ENCODE results near the gene MTAP.

DNA sequence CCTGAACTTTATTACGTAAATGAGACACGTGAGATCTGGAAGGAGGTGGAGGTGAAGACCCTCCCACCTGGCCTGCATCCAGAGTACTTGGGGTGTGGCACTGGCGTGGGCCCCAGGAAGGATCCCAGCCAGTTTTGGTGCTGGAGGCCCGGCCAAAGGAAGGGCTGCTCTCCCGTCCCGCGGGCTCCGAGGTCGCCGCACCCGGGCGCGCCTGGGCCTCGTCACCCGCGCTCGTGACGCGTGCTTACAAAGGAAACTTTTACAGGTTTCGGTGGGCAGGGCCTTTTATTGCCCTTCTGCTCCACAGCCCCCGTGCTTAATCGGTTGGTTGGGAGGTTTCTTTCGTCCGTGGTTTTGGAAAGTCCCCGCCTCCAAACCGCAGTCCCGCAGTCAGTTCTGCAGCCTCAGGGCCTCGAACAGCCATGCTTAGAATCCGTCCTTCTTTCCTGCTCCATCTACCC is 162.5 kb downstream of the MTAP start:
- no peak for TF ChIP-seq CTCF (IDR thresholded peaks at IDR 0.05)
- TF ChIP-seq POLR2A (IDR thresholded peaks at IDR 0.05): no peak
- no peak for TF ChIP-seq POLR2AphosphoS5 (IDR thresholded peaks at IDR 0.05)
- TF ChIP-seq EP300 (IDR thresholded peaks at IDR 0.05): no peak

Measured in stomach (tissue), 4 donors.